SU-DHL-6 (cell line): ENCODE data around the gene SRPRB.

Source experiments
- EZH2phosphoT487 ChIP-seq: fragments of 200-600 bp; sonication (generic), shearing (Covaris generic); conservative IDR thresholded peaks from 2 replicates; pipeline ENCODE4 v1.6.1; 2018; ENCODE audit warnings: mild to moderate bottlenecking, antibody characterized with exemption, low read length, moderate library complexity, mixed read lengths
- TF ChIP-seq, protein P1 (sequence below): fragments of 200-600 bp; sonication (generic); IDR thresholded peaks from one replicate; pipeline ENCODE4 v1.5.1; 2017; ENCODE audit warnings: antibody characterized with exemption, mild to moderate bottlenecking, low read length, moderate library complexity; ENCODE audit not compliant: insufficient read depth, poor library complexity, severe bottlenecking

DNA sequence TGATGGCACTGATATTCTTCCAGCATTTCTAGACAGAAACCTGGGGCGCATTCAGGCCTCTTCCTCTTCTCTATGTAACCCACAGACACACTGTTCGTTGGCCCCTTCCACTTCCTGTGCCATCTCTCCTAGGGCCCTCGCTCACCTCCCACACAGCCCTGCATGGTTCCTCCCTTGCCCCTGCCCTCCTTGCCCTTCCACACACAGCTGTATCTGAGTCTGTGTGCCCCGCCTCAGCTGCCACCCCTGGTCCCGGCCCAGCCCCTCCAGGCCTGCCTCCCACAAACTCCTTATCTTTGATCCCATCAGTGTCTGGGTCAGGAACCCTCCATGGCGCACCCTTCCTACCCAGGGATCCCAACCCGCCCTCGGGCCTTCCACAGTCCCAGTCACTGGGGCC lies 52.2 kb downstream of the SRPRB start:
- no peak for TF ChIP-seq EZH2phosphoT487
- TF ChIP-seq, protein P1, sequence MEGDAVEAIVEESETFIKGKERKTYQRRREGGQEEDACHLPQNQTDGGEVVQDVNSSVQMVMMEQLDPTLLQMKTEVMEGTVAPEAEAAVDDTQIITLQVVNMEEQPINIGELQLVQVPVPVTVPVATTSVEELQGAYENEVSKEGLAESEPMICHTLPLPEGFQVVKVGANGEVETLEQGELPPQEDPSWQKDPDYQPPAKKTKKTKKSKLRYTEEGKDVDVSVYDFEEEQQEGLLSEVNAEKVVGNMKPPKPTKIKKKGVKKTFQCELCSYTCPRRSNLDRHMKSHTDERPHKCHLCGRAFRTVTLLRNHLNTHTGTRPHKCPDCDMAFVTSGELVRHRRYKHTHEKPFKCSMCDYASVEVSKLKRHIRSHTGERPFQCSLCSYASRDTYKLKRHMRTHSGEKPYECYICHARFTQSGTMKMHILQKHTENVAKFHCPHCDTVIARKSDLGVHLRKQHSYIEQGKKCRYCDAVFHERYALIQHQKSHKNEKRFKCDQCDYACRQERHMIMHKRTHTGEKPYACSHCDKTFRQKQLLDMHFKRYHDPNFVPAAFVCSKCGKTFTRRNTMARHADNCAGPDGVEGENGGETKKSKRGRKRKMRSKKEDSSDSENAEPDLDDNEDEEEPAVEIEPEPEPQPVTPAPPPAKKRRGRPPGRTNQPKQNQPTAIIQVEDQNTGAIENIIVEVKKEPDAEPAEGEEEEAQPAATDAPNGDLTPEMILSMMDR: no peak
